ENCODE measurements around the gene INTS11.

DNA sequence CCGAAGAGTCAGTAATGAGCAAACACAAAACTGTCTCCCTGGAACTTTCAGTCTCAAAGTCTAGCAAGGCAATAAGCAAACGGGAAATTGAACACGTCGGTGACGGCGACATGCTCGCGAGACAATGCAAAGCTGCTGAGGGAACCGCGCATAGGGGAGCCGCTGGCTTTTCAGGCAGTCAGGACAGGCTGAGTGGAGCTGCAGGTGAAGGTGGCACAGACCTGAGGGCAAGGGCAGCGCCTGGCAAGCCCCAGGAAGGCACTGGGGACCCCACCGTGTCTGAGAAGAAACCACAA lies 4.9 kb downstream of the INTS11 start:
- no peak for TF ChIP-seq CTCF (IDR thresholded peaks at IDR 0.05)
- TF ChIP-seq, protein P1, sequence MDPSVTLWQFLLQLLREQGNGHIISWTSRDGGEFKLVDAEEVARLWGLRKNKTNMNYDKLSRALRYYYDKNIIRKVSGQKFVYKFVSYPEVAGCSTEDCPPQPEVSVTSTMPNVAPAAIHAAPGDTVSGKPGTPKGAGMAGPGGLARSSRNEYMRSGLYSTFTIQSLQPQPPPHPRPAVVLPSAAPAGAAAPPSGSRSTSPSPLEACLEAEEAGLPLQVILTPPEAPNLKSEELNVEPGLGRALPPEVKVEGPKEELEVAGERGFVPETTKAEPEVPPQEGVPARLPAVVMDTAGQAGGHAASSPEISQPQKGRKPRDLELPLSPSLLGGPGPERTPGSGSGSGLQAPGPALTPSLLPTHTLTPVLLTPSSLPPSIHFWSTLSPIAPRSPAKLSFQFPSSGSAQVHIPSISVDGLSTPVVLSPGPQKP (IDR thresholded peaks at IDR 0.05; ENCODE audit: low read depth, low read length) = no peak

All from A549 (cell line).